HG03558 (cell line): Measurements from ENCODE around the gene C7orf33.
"Not testable (repeated sequence)": the region's sequence is repeated elsewhere in the genome, so short reads cannot be mapped to it uniquely, and the experiment has no call there.

ENCODE experiments used
- ATAC-seq: cut with Tn5 transposase; IDR thresholded peaks from one replicate; pipeline ENCODE4 v1.9.1; 2021; ENCODE audit warnings: moderate number of reproducible peaks; ENCODE audit not compliant: unreplicated experiment; ENCODE audit errors: extremely low read depth

Gene C7orf33, protein sequence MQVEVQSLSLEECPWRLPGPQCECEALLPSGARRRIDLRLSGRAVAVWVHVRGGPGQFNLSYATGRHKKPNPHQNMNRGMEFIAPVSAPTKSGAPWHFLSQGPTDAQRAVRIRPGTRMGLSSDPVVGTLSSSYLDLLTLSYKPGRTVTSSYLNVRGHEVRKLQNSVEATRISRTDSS

DNA sequence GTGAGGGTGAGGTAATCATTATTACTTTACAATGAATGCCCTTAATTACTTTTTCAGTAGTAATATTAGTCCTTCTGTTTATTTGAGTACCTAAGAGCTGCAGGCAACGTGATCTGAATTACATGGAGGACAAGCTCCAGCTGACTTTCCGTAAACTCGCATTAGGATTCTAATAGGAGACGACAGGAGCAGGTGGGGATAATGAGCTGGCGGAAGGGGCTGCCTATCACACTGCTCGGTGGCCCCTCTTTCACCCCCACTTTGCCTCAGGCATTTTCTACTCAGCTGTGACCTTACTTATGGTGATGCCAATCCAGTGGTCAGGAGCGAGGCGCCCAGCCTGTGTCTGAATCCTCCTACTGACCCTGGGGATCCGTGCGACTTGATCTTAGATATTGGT lies at the start of gene C7orf33:
Gene C7orf33, plus strand, starts transcription at position 296 of the 400 bp plus-strand sequence. CDS start 160 bp downstream, outside the sequence.
- ATAC-seq = no peak

DNA sequence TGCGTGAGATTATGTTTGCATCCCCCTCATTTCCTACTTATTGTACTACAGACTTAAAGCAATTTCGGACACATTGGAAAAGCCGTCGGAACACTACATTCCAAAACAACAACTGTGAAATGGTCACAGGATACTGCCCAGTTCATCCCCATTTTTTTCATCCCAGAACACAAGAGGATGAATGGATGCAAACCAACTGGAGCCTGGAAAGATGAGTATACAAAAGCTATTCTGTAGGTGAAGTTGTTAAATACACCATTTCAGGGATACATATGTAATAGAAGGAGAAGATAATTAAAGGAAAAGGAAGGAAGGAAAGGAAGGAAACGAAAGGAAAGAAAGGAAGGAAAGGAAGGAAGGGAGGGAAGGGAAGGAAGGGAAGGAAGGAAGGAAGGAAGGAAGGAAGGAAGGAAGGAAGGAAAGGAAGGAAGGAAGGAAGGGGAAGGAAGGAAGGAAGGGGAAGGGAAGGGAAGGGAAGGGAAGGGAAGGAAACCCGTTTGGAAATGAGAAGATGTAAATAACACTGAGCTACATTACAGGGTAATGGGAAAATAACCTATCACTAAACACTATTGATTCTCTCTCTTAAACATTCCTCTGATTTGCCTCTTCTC lies 48.6 kb upstream of the C7orf33 start:
- ATAC-seq = no peak

DNA sequence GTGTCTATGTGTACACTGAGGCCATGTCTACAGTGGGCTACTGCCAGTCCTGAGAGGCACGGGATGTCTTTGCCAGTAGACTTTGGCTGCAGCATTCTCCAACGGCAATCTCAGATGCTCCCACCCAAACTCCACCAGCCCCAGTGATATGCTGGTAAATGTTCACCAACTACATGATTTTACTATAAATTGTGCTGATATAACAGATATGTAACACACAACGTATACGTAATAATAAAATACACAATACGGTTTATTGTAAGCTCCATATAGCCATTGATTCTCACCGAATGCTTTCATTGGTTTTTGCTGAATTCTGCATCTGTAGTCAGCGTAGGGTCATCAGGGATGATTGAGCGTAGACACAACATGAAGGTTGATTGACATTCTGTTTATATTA lies 47.3 kb upstream of the C7orf33 start:
- ATAC-seq = no peak

DNA sequence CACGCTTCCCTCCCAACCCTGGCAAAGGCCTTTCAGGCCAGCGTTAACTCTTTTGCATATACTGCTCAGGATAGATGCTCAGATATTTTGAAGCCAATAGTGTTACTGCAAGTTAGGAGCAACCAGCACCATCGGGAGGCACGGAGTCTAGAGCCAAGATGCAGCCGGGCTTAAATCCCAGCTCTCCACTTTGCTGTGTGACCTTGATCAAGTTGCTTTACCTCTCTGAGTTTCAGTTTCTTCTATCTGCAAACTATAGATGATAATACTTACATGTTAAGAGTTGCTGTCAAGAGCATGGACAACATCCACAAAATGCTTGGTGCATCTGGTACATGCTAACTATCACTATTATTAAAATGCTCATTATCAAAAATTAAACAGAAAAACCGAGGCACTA lies 45.4 kb upstream of the C7orf33 start:
- no peak for ATAC-seq

DNA sequence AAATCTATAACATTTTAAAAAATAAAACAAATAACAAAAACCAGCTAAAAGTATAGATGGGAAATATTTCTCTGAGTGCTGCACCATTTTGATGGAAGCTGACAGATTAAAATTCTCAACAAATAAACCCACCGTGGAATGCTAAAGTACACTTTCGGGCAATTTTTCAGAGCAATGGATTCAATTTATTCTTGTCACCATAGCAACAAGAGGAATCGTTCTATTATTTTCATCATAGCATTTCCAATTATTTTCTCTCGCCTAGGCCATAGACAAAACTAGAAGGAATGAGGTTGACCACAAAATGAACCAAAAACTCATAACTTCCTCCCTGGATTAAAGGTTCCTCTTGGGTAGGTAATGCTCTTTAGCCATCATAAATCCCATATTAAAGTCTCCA lies 44.6 kb upstream of the C7orf33 start:
- no peak for ATAC-seq

DNA sequence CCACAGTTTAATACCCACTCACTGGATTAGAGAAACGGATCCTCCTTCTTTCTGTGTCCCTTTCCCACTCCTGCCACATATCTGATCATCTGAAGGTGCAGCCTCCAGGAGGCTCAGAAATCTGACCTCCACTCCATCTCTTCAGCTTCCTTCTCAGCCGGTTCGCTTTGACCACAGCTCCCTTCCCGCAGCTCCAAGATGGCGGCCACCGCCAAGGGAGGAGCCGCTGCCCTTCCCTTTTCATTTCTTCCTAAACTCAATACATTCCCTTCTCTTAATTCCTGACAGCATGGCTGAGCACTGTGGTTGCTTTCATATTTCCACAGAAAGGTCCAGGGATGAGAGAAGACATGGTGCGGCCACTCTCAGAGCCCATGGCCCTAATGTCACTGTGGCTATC lies 43.7 kb upstream of the C7orf33 start:
- ATAC-seq = no peak

DNA sequence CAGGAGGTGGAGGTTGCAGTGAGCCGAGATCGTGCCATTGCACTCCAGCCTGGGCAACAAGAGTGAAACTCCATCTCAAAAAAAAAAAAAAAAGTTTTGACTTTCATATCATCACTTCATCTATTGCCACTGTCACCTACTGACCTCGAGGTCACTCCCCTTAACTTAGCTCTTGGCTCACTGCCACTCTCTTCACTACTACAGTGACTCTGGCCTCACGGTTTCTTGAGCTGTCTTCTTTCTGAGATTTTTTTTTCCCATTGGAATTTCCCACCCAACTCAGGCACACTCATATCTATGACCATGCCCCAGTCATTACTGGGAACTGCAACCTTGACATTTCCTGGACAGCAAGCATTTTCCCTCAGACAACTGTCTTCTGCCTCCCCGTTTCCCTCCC lies 42.6 kb upstream of the C7orf33 start:
- no peak for ATAC-seq

DNA sequence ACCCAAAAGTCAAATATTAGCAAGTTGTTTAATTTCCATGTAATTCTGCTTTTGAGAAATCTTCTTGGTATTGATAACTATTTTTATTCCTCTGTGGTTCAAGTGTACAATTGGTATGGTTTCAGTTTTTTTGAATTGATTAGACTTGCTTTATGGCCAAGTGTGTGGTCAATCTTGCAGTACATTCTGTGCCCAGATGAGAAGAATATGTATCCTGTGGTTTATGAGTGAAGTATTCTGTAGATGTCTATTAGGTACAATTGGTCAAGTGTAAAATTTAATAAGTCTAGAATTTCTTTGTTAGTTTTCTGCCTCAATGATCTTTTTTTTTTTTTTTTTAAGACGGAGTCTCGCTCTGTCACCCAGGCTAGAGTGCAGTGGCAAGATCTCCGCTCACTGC lies 36.6 kb upstream of the C7orf33 start:
- ATAC-seq = no peak

DNA sequence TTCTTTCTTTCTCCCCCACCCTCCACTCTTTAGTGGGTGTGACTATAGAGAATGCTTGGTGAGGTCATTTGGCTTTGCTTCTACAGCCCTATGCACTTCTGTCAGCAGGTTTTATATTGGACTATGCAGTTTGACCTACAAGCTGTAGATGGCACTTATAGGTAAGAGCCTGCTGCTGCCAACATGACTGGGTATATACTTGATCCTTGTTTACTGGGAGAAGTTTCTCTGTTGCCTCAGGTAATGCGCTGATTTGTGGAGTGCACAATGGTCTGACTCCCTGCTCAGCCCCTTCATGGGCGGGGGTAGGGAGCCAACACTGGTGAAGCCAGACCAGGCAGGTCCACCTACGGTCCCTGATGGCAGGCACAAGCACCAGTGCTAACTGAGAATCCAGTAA lies 33.7 kb upstream of the C7orf33 start:
- ATAC-seq = no peak

DNA sequence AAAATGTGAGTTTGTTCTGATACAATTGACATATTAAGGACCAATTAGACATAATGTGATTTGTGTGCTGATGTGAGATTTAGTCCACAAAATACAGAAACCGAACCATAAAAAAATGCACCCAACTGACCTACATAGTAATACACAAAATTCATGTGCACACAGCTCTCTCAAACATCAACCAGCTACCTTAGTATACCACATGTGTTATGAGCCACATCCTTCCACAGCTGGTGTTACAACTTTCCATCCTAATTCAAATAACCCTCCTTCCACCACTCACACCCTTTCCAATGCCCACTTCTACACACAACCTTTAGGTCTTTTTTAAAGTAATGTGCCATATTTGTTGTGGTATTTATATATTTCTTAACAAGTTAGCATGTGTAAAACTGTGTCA lies 31.7 kb upstream of the C7orf33 start:
- ATAC-seq = no peak

DNA sequence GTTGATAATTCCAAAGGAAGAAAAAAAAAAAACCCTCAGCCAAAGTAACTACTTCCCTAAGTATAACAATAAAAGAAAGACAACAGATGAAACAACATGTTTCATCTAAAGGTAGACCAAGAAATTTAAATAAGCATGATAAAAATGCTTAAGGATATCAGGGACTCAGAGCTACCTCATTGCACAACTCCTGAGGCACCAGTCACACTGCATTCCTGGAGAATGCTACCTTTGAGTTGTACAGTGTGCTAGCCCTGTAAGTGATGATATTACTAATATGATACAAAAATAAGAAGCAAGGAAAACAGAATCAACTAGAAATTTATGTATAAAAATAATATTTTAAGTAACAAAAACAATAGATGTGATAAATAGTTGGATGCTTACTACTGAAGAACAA lies 29.5 kb upstream of the C7orf33 start:
- no peak for ATAC-seq

DNA sequence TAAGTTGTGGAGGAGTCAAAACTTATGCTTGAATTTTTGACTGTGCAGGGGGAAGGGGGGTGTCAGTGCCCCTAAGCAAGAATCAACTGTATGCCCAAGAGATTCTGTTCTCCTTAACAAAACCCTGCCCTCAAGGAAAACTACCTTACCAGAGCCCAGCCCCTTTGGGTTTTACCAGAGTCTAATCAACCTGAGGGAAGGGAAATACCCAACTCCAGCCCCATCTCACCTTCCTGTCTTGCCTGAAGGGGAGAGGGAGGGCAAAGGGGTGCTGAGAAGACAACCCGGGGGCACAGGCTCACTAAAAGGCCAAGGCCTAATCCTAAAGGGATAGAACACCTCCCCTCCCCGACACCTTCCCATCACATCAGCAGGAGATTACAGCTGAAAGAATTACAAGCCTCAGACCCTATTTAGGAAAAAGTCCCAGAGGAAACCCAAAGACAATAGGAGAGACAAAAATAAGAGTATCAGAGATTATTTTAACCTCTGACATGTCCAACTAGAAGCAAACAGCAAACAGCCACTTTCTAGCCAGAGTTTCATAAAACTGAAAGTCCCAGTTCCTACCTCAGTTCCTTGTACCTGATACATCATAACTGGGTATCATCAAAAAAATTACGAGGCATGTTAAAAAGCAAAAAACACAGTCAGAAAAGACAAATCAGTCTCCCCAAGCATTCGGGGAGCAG lies 26.8 kb upstream of the C7orf33 start:
- no peak for ATAC-seq

DNA sequence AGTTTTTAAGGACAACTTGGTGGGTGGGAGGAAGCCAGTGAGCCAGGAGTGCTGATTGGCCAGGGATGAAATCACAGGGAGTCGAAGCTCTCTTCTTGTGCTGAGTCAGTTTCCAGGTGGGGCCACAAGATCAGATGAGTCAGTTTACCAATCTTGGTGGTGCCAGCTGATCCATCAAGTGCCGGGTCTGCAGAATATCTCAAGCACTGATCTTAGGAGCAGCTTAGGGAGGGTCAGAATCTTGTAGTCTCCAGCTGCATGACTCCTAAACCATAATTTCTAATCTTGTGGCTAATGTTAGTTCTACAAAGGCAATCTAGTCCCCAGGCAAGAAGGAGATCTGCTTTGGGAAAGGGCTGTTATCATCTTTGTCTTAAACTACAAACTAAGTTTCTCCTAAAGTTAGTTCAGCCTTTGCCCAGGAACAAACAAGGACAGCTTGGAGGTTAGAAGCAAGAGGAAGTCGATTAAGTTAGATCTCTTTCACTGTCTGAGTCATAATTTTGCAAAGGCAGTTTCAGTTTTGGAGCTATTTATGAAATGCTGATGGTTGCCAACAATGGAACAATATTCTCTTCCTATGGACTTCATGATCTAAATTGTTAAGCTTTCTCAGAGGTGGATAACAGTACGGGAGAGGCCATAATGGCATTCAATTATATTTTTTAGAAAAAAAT lies 26.2 kb upstream of the C7orf33 start:
- ATAC-seq = not testable (repeated sequence)

DNA sequence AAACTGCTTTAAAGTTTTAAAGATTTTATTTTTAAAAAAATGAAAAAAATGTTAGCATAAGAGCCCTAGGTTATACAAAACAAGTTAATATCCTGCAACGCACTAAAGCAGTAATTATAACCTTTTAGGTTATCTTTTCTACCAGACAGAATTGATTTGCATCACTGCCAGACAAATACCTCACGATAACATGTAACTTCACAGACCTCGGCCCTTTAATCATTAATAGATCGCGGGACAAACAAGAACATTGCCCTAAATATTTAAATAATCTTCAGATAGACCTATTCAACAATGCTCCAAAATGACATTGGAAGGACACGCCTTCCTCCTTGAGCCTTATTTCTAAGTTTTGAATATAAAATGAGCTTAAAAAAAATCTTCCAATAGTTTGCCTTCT lies 23.8 kb upstream of the C7orf33 start:
- no peak for ATAC-seq

DNA sequence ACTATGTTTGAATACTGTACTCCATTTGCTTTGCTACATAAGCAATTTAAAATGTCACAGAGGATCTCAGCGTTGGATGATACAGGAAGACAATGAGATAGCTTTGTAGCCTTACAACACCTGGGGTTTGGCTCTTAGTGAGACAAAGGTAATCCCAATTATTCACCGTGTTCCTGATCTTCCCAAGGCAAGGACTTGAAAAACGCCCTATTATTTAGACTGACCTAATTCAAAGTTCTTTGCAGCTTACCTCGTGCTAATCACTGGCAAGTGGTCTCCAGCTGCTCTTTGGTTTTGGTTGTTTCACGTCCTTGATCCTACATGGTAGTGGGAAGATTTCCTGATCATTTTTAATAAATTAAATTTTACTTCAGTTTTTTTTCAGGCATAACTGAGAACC lies 23.0 kb upstream of the C7orf33 start:
- ATAC-seq = no peak

DNA sequence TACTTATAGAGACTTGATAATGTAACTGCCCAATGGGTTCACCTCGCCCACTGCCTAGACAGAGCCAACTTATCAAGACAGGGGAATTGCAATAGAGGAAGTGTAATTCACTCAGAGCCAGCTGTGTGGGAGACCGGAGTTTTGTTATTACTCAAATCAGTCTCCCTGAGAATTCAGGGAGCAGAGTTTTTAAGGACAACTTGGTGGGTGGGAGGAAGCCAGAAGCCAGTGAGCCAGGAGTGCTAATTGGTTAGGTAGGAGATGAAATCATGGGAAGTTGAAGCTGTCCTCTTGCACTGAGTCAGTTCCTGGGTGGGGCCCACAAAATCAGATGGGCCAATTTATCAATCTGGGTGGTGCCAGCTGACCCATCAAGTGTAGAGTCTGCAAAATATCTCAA lies 20.1 kb upstream of the C7orf33 start:
- no peak for ATAC-seq

DNA sequence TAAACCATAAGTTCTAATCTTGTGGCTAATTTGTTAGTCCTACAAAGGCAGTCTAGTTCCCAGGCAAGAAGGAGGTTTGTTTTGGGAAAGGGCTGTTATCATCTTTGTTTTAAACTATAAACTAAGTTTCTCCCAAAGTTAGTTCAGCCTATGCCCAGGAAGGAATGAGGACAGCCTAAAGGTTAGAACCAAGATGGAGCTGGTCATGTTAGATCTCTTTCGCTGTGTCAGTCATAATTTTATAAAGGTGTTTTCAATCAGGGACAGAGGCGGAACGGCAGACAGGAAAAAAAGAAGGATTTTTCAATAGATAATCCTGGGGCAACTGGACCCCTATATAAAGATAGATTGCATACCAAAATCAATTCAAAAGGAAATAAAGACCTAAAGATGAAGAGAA lies 19.6 kb upstream of the C7orf33 start:
- ATAC-seq = not testable (repeated sequence)

DNA sequence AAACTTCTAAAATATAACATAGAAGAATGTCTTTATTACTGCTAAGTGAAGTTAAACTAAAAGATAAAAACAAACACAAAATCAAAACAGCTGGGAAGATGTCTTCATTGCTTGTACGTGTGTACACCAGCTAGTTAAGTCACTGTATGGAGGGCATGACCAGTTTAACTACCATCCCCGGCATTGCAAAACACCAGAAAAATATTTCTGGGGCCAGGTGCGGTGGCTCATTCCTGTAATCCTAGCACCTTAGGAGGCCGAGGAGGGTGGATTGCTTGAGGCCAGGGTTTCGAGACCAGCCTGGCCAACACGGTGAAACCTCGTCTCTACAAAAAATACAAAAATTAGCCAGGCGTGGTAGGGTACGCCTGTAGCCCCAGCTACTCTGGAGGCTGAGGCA lies 19.2 kb upstream of the C7orf33 start:
- ATAC-seq = no peak

DNA sequence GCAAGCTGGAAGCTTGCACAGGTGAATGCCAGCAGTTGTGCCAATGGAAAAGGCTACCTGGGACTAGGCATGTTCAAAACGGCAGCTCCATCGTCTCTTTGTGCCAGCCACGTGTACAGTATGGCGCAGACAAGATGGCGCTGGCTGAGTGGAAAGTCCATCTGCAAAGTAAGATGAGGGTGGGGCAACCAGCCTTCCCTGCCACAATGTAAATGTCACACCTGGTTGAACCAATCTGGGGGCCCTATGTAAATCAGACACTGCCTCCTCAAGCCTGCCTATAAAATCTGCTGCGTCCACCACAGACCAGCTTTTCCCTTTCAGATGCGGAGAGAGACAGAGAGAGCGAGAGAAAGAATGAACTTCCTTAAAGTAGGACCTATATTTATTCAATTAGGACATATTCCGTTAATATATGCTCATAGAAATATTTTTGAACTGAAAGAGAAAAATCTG lies 18.5 kb upstream of the C7orf33 start:
- no peak for ATAC-seq

DNA sequence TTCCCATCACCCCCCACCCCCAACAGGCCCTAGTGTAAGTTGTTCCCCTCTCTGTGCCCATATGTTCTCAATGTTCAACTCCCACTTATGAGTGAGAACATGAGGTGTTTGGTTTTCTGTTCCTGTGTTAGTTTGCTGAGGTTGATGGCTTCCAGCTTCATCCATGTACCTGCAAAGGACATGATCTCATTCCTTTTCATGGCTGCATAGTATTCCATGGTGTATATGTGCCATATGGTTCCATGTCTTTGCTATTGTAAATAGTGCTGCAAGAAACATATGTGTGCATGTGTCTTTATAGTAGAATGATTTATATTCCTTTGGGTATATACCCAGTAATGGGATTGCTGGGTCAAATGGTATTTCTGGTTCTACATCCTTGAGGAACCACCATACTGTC lies 17.0 kb upstream of the C7orf33 start:
- not testable (repeated sequence) for ATAC-seq
